SK-N-SH (cell line): ENCODE results near the gene DDX54.

Experiments used
- EP300 ChIP-seq, 2 experiments: IDR thresholded peaks; 2 replicates each; pipeline versions ENCODE4 v1.4.0 to v1.6.1; 2012; ENCODE audit warnings: borderline replicate concordance in 1 of 2, low read depth in 1 of 2, low read length in 1 of 2
- POLR2AphosphoS5 ChIP-seq: IDR thresholded peaks from 2 replicates; pipeline ENCODE4 v1.6.1; 2012; ENCODE audit warnings: low read depth, low read length
- RAD21 ChIP-seq: IDR thresholded peaks from 2 replicates; pipeline ENCODE4 v1.6.1; 2012; ENCODE audit warnings: mild to moderate bottlenecking, low read length
- RCOR1 ChIP-seq: fragments of 150-350 bp; IDR thresholded peaks from 2 replicates; pipeline ENCODE4 v1.6.1; 2017; ENCODE audit warnings: antibody characterized with exemption, low read length
- TAF1 ChIP-seq: IDR thresholded peaks from 2 replicates; pipeline ENCODE4 v1.6.1; 2012; ENCODE audit warnings: low read depth, mild to moderate bottlenecking, low read length, moderate library complexity, borderline replicate concordance
- TCF12 ChIP-seq: IDR thresholded peaks from 2 replicates; pipeline ENCODE4 v1.4.0; 2012
- YY1 ChIP-seq: IDR thresholded peaks from 2 replicates; pipeline ENCODE4 v1.4.0; 2012; ENCODE audit warnings: low read depth, mild to moderate bottlenecking
- TF ChIP-seq, protein P1 (sequence below): fragments of 200-600 bp; sonication (generic); IDR thresholded peaks from 2 replicates; pipeline ENCODE4 v1.6.1; 2017; ENCODE audit warnings: antibody characterized with exemption, mild to moderate bottlenecking, moderate library complexity

DNA sequence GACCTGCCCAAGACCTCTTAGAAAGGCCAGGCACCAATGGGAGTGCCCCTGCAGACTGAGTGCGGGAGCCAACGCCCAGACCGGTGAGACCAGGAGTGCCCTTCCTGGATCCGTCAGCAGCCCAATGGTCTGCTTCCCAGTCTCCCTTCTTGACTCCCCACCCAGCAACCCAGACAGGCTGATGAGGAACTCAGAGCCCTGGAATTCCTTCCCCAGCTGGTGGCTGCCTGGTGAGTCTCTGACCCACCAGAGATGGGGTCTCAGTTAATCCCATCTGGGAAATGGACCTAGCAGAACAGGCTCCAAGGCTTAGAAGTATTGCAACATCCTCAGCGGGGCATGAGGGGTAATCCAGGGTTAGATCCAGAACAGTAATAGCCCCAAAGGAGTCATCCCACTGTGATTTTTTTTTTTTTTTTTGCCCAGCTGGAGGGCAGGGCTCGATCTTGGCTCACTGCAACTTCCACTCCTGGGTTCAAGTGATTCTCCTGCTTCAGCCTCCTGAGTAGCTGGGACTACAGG is 48.2 kb downstream of the DDX54 start:
- TF ChIP-seq, protein P1, sequence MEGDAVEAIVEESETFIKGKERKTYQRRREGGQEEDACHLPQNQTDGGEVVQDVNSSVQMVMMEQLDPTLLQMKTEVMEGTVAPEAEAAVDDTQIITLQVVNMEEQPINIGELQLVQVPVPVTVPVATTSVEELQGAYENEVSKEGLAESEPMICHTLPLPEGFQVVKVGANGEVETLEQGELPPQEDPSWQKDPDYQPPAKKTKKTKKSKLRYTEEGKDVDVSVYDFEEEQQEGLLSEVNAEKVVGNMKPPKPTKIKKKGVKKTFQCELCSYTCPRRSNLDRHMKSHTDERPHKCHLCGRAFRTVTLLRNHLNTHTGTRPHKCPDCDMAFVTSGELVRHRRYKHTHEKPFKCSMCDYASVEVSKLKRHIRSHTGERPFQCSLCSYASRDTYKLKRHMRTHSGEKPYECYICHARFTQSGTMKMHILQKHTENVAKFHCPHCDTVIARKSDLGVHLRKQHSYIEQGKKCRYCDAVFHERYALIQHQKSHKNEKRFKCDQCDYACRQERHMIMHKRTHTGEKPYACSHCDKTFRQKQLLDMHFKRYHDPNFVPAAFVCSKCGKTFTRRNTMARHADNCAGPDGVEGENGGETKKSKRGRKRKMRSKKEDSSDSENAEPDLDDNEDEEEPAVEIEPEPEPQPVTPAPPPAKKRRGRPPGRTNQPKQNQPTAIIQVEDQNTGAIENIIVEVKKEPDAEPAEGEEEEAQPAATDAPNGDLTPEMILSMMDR: no peak
- no peak for TF ChIP-seq RCOR1
- TF ChIP-seq EP300 (IDR thresholded peaks at IDR 0.05; ENCODE audit: borderline replicate concordance in 1 of 2, low read depth in 1 of 2, low read length in 1 of 2): no peak
- no peak for TF ChIP-seq YY1
- TF ChIP-seq TAF1: no peak
- no peak for TF ChIP-seq RAD21
- TF ChIP-seq TCF12: no peak
- TF ChIP-seq POLR2AphosphoS5: no peak
